ENCODE results near the gene BOLL.
"Not testable (repeated sequence)": the region's sequence is repeated elsewhere in the genome, so short reads cannot be mapped to it uniquely, and the experiment has no call there.

BOLL gene

GRCh38 chr2:197784956-197785941 lies at the start of gene BOLL:
BOLL (minus strand) TSS chr2:197785319; CDS start chr2:197781850, 3,469 bp downstream.
- DNase-seq (ENCODE audit: low read depth in 3 of 3): no peak

GRCh38 chr2:197834771-197835170 lies 49.7 kb upstream of the BOLL start:
- DNase-seq (ENCODE audit: low read depth in 3 of 3): not testable (repeated sequence)

GRCh38 chr2:197828464-197829135 lies 43.5 kb upstream of the BOLL start:
- no peak for DNase-seq (ENCODE audit: low read depth in 3 of 3)

- no peak for DNase-seq (ENCODE audit: low read depth in 3 of 3)
Measured at GRCh38 chr2:197827618-197828017, 42.5 kb upstream of the BOLL start.

GRCh38 chr2:197822333-197822732 lies 37.2 kb upstream of the BOLL start:
- DNase-seq (ENCODE audit: low read depth in 3 of 3): no peak

- no peak for DNase-seq (ENCODE audit: low read depth in 3 of 3)
Measured at GRCh38 chr2:197821550-197822289, 36.6 kb upstream of the BOLL start.

GRCh38 chr2:197814526-197814925 lies 29.4 kb upstream of the BOLL start:
- no peak for DNase-seq (ENCODE audit: low read depth in 3 of 3)

- no peak for DNase-seq (ENCODE audit: low read depth in 3 of 3)
Measured at GRCh38 chr2:197813093-197813787, 28.1 kb upstream of the BOLL start.

- DNase-seq (ENCODE audit: low read depth in 3 of 3): no peak
Measured at GRCh38 chr2:197810491-197810890, 25.4 kb upstream of the BOLL start.

GRCh38 chr2:197810016-197810415 lies 24.9 kb upstream of the BOLL start:
- DNase-seq (ENCODE audit: low read depth in 3 of 3): no peak

- no peak for DNase-seq (ENCODE audit: low read depth in 3 of 3)
Measured at GRCh38 chr2:197809064-197809463, 23.9 kb upstream of the BOLL start.

- no peak for DNase-seq (ENCODE audit: low read depth in 3 of 3)
Measured at GRCh38 chr2:197805715-197806633, 20.9 kb upstream of the BOLL start.

- DNase-seq (ENCODE audit: low read depth in 3 of 3): peak in 1 of 3 experiments; percentile 34
Measured at GRCh38 chr2:197804758-197805714, 19.9 kb upstream of the BOLL start.

- peak; percentile 80 to 90 (median 86) for DNase-seq (ENCODE audit: low read depth in 3 of 3)
Measured at GRCh38 chr2:197804049-197804757, 19.1 kb upstream of the BOLL start, which contains the start of gene PLCL1. PLCL1 (plus strand) TSS chr2:197804593.

- DNase-seq (ENCODE audit: low read depth in 3 of 3): peak in 1 of 3 experiments; percentile 19
Measured at GRCh38 chr2:197803033-197803444, 17.9 kb upstream of the BOLL start.

GRCh38 chr2:197801033-197801432 lies 15.9 kb upstream of the BOLL start:
- DNase-seq (ENCODE audit: low read depth in 3 of 3): no peak

GRCh38 chr2:197800091-197800490 lies 15.0 kb upstream of the BOLL start:
- DNase-seq (ENCODE audit: low read depth in 3 of 3): no peak

GRCh38 chr2:197799068-197799467 lies 13.9 kb upstream of the BOLL start:
- DNase-seq (ENCODE audit: low read depth in 3 of 3): no peak

Data from stimulated activated CD4-positive, alpha-beta T cell treated with anti-CD3 and anti-CD28 coated beads, TNF-alpha, amount 100 ng/mL, for 24 hours (primary cell).